Retinal pigment epithelial cell (primary cell): ENCODE results near the gene C6orf15.

Experiments
- DNase-seq: peaks from one replicate; pipeline ENCODE4 v3.0.0-alpha.2; 2010; ENCODE audit warnings: low read depth
- H3K4me3 ChIP-seq: 2 replicates; pipeline ENCODE4 v1.5.1; 2011; ENCODE audit warnings: mild to moderate bottlenecking, low read length, control low read depth, moderate library complexity
- TF ChIP-seq, protein P1 (sequence below): conservative IDR thresholded peaks from 2 replicates; pipeline ENCODE4 v1.5.1; 2011; ENCODE audit warnings: low read depth, low read length, control low read depth, inconsistent platforms

The C6orf15 gene

DNA sequence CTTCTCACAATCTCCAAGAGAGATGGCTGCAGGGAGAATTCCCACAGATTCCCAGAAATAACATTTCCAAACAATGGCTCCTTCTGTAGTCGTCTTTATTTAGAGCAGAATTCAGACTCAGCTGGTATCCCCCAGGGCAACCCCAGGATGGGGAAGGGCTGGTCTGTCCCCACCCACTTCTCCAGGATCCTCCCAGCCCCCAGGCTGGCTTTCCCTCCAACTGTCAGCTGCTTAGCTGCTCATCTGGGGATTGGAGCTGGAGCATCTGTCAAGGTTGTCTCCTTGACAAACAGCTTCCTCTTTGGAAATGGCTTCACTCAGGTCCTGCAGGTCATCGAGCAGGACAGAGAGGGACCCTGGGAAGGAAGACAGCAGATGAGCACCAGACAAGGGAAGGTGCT lies 30.0 kb upstream of the C6orf15 start:
- no peak for DNase-seq
- no peak overlapping the region for H3K4me3 ChIP-seq
- TF ChIP-seq, protein P1, sequence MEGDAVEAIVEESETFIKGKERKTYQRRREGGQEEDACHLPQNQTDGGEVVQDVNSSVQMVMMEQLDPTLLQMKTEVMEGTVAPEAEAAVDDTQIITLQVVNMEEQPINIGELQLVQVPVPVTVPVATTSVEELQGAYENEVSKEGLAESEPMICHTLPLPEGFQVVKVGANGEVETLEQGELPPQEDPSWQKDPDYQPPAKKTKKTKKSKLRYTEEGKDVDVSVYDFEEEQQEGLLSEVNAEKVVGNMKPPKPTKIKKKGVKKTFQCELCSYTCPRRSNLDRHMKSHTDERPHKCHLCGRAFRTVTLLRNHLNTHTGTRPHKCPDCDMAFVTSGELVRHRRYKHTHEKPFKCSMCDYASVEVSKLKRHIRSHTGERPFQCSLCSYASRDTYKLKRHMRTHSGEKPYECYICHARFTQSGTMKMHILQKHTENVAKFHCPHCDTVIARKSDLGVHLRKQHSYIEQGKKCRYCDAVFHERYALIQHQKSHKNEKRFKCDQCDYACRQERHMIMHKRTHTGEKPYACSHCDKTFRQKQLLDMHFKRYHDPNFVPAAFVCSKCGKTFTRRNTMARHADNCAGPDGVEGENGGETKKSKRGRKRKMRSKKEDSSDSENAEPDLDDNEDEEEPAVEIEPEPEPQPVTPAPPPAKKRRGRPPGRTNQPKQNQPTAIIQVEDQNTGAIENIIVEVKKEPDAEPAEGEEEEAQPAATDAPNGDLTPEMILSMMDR, result no peak

DNA sequence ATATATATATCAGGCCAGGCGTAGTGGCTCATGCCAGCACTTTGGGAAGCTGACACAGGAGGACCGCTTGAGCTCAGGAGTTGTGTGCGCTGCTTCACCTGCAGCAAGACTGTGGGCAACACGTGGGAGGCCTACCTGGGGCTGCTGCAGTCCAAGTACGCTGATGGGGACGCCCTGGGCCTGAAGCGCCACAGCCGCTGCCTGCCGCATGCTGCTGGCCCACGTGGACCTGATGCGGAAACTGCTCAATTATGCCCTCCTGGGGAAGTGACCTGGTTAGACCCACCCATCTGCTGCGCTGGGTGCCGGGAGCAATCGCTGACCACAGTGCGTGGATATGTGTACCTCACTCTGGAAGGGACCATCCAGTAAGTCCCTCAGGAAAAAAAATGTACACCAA lies 28.3 kb upstream of the C6orf15 start:
- TF ChIP-seq, protein P1, result no peak
- no peak for DNase-seq
- no peak overlapping the region for H3K4me3 ChIP-seq

DNA sequence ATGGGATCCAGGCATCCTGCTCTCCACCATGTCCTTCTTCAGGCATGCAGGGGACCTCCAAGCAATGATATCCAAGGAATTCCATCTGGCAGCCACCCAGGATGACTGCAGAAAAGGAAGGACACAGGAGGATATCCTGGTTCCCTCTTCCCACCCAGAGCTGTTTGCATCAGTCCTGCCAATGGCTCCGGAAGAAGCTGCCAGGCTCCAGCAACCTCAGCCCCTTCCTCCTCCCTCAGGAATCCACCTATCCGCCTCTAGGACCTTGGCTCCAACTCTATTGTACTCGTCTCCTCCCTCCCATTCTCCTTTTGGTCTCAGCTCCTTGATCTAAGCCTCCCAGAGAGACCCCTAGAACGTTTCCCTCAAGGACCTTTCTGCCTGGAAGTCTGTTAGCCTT lies 27.2 kb upstream of the C6orf15 start:
- no peak for DNase-seq
- H3K4me3 ChIP-seq, result no peak overlapping the region
- TF ChIP-seq, protein P1, result no peak

DNA sequence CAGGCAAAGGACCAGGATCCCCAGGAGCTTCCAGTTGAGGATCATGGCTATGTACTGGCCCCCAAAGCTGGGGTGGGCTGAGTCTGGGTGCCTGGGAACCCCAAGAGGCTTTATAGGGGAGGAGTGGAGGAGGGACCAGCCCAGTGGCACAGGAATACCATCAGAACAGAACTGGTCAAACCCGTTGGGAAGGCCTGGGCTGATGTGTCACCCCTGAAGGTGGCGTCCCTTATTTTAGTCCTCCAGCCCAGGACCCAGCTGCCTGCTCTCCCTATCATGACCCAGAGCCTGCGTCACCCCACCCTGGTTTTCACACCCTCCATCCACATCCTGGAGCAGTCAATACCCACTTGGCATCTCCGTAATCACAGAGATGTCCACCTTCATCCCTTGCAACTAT lies 26.6 kb upstream of the C6orf15 start, which contains the start of gene PSORS1C2:
Gene PSORS1C2, minus strand, starts transcription at position 85 of the 400 bp plus-strand sequence. Its CDS starts 40 bp downstream, at position 45.
- no peak for DNase-seq
- H3K4me3 ChIP-seq, result no peak within 1 kb of the TSS
- TF ChIP-seq, protein P1, result no peak

DNA sequence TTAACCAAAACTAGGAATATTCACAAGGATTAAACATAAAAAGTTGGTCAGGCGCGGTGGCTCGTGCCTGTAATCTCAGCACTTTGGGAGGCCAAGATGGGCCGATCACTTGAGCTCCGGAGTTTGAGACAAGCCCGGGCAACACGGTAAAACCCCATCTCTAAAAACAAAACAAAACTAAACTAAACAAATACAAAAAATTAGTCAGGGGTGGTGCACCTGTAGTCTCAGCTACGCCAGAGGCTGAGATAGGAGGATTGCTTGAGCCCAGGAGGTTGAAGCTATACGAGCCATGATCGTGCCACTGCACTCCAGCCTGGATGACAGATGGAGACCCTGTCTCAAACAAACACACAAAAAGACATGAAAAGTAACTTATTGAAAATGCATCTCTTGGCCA lies 23.3 kb upstream of the C6orf15 start:
- TF ChIP-seq, protein P1, result no peak
- H3K4me3 ChIP-seq, result no peak overlapping the region
- no peak for DNase-seq

DNA sequence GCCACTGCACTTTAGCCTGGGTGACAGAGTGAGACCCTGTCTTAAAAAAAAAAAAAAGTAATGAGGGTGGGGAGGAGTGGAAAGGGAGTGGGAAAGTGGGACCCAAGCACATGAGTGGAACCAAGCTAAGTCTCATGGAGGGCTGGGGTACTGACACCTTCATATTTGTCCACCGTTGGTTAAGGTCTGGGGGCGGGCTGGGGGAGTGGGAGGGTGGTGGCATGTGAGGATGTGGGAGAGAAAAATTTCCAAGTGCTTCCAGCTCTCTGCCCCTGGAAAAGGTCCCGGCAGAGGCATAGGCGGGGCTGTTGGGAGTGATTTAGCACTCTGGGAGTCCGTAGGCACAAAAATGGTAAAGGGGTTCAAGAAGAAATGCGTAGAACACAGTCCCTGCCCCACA lies 20.4 kb upstream of the C6orf15 start:
- DNase-seq, result no peak
- no peak overlapping the region for H3K4me3 ChIP-seq
- TF ChIP-seq, protein P1, result no peak

DNA sequence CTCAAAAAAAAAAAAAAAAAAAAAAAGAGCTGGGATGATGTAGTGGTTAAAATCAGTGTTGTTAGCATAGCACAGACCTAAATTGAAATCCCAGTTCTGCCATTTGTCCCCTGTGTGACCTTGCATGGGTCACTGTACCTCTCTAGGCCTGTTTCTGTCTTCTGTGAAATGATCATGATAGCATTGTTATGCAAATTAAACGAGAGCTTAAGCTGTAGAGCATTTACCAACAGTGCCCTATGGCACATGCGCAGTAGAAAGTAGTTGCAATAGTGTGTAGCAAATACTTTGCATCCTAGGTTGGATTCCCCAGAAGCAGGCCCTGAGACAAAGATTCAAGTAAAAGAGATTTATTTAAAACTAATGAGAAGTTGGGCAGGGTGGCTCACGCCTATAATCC lies 19.2 kb upstream of the C6orf15 start:
- TF ChIP-seq, protein P1, result no peak
- H3K4me3 ChIP-seq, result no peak overlapping the region
- no peak for DNase-seq
